Activated CD4-positive, alpha-beta T cell treated with anti-CD3 and anti-CD28 coated beads for 36 hours (primary cell): ENCODE results near the gene CD200. TPM values are rescaled to one million over a fixed set of nuclear protein-coding genes. Genes with fewer than 3 reads are reported as not detected.
A peak's percentile ranks its signal among the peaks of the same experiment; 100 is the strongest.

Experiments
- ATAC-seq: fragments of 200-7000 bp; cut with Tn5 transposase; one replicate; pipeline ENCODE4 v1.10.0; 2021; ENCODE audit warnings: mild to moderate bottlenecking, moderate library complexity
- CTCF ChIA-PET: fragments of 350-600 bp; sonication (Branson Sonifier 250); formaldehyde crosslinking; loops from one replicate; lab custom pipeline; 2021; ENCODE audit warnings: antibody characterized with exemption; lab: Charles Lee
- POLR2A ChIA-PET: fragments of 350-600 bp; sonication (Branson Sonifier 250); formaldehyde crosslinking; loops from one replicate; lab custom pipeline; 2021; ENCODE audit warnings: antibody characterized with exemption, inconsistent platforms; lab: Charles Lee
- DNase-seq: peaks from one replicate; pipeline ENCODE4 v3.0.0-alpha.2; 2020
- H3K27ac Mint-ChIP-seq: one replicate; pipeline ENCODE4 v1.8.0; 2021; ENCODE audit warnings: mixed read lengths
- H3K27me3 Mint-ChIP-seq: one replicate; pipeline ENCODE4 v1.8.0; 2021; ENCODE audit warnings: mixed read lengths
- H3K36me3 Mint-ChIP-seq: one replicate; pipeline ENCODE4 v1.8.0; 2021; ENCODE audit warnings: low read depth, mixed read lengths
- H3K4me1 Mint-ChIP-seq: one replicate; pipeline ENCODE4 v1.8.0; 2021; ENCODE audit warnings: mixed read lengths
- H3K4me3 Mint-ChIP-seq: one replicate; pipeline ENCODE4 v1.8.0; 2021; ENCODE audit warnings: mild to moderate bottlenecking, moderate library complexity, mixed read lengths
- H3K9me3 Mint-ChIP-seq: one replicate; pipeline ENCODE4 v1.8.0; 2021; ENCODE audit warnings: low read depth, mixed read lengths
- intact Hi-C, 2 experiments: fragments of 100-400 bp; cut with DNase I in 1 of 2; cut with micrococcal nuclease in 1 of 2; formaldehyde crosslinking; loops; one replicate each; pipeline versions ENCODE4 v1.14.2 to v1.15.1; 2022 to 2024; cut with DNase I, micrococcal nuclease
- total RNA-seq, 2 experiments: library from RNA; stranded (reverse); gene quantifications; one replicate each; pipeline ENCODE4 v1.2.3, GENCODE V29; 2021

The CD200 gene
- total RNA-seq, 2 experiments from 2014 or later, result 30.2 to 42.3 TPM

DNA sequence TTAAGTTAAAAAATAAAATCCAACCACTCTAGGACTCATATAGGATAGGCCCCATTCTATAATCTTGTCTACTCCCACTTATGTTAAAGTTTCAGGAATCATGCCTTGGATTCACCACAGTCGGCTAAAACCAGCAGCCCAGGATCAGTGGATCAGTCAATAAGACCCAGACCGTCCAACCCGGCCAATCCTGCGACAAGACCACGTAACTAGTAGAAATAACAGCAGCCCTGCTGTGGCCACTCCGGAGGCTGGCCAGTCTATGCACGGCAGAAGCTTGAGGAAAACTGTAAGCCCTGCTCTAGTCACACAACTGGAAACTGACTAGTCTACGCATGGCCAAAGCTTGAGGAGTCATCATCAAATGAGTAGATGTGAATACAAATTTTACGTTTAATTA lies 26.1 kb upstream of the CD200 start:
- DNase-seq (no peak), ATAC-seq (no peak)
- intact Hi-C loops, result no loop called here
- H3K9me3 Mint-ChIP-seq, result no peaks in the 10 kb centered on the region
- H3K4me1 Mint-ChIP-seq, result no peaks in the 10 kb centered on the region
- CTCF ChIA-PET, result interaction anchor here (0.5 to 4.1 kb wide), 2 partner anchors 13 to 47 kb away, joined by 3 to 33 read pairs; partner anchors contain the start of gene SLC9C1
- H3K27me3 Mint-ChIP-seq, result no peaks in the 10 kb centered on the region
- no peak overlapping the region for H3K27ac Mint-ChIP-seq
- no peaks in the 10 kb centered on the region for H3K36me3 Mint-ChIP-seq
- H3K4me3 Mint-ChIP-seq, result no peak overlapping the region
- POLR2A ChIA-PET, result no interaction called here

DNA sequence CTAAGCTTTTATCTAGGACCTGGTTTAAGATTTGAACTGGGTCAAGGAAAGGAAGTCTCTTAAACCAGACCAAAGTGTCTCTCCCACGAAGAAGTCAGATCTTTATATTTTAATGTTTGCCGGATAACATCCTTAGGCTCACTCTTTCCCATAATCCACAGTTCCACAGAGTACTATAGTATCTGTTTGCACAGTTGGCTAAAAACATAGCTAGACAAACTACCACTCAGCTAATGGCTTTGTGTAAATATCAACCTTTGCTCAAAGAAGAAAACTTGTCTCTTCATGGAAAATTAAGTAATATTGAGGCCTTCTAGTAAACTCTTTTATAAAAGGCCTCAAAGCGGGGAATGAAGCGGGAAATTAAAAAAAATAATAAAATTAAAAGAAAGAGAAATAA lies 25.4 kb upstream of the CD200 start:
- no peak for DNase-seq
- intact Hi-C loops, result no loop called here
- CTCF ChIA-PET, result interaction anchor here (0.5 to 1.4 kb wide), 2 partner anchors 48 to 196 kb away, joined by 3 read pairs; no protein-coding TSS in a partner anchor
- H3K27me3 Mint-ChIP-seq, result no peaks in the 10 kb centered on the region
- no peak for ATAC-seq
- H3K9me3 Mint-ChIP-seq, result no peaks in the 10 kb centered on the region
- H3K27ac Mint-ChIP-seq, result no peak overlapping the region
- H3K4me1 Mint-ChIP-seq, result no peaks in the 10 kb centered on the region
- no peaks in the 10 kb centered on the region for H3K36me3 Mint-ChIP-seq
- no peak overlapping the region for H3K4me3 Mint-ChIP-seq
- POLR2A ChIA-PET, result no interaction called here

DNA sequence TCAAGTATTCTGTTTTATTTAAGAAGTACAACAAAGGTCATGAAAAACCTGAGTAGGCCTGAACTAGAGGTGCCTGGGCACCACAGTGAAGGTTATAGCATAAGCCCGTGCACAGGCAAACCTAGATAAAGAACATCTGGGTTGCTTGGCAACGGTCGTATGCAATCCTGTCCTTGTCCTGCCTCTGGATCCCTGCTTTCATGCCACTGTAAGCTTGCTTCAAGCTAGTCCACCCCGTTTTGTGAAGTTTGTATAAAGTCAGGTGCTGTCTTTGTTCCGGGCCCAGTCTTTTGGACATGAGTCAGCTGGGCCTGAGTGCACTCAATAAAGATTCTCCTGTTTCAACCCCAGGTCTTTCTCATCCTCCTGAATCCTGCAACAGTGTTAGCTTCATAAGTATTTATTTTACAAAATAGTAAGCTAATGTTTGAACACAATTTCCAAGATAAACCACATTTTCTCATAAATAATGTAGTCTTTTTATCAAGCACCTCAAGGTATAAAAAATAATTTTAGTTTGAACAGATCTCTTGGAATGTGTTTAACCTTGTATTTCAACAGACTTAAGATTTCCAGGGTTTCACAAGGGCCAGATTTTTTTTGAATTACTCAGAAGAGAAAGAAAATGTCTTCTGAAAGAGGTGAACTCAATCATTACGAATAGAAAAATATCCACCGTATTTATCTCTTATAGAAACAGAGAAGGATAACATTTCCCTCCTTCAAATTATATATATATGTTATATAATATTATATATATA lies 24.6 kb upstream of the CD200 start:
- ChIA-PET CTCF (interaction anchor here (1.0 to 1.4 kb wide), 3 partner anchors 15 to 213 kb away, joined by 3 to 5 read pairs (median 3); partner anchors contain the start of gene SLC9C1), POLR2A (no interaction called here)
- Mint-ChIP-seq H3K9me3 (no peaks in the 10 kb centered on the region), H3K4me3 (no peak overlapping the region), H3K27ac (no peak overlapping the region), H3K36me3 (no peaks in the 10 kb centered on the region), H3K4me1 (no peaks in the 10 kb centered on the region), H3K27me3 (no peaks in the 10 kb centered on the region)
- no peak for DNase-seq
- no peak for ATAC-seq
- intact Hi-C loops, result no loop called here

DNA sequence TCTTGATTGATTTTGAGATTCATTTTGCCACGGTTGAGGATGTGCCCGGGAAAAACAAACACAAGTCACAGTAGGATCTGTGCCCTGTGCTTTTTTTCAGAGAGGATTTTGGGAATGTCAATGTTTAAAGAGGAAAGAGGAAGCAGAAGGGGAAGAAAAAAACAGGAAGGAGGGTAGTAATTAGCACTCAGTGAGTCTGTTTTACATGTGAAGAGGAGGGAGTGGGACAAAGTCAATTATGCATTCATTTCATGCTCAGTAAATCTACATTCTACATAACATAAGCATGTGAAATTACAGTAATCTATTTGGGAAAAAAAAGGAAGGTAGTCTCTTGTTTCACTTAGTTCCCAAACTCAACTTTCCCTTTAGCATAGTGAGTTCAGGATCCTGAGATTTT lies 18.3 kb upstream of the CD200 start:
- Mint-ChIP-seq H3K27ac (no peak overlapping the region), H3K4me1 (no peaks in the 10 kb centered on the region)

DNA sequence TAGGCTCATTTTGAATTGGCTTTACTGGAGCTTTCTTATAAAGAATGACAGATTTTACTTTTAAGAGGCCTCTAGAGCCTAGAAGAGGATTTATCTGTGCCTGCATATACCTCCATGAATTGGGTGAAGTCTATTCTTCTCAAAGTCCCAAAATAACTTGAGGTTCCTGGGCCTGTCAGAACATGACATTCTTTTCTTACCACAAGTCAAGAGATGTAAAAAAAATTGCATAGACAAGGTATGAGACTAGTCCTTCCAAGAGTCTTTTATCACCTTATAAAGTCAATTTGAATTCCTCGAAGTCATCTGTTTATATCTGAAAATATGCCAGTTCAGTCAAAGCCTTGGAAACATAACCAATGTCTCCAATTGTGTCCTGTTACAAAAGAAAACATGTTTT lies 17.2 kb upstream of the CD200 start:
- Mint-ChIP-seq H3K27ac (no peak overlapping the region), H3K4me1 (peaks cover 4% of the 10 kb centered on the region), H3K36me3 (peaks cover 4% of the 10 kb centered on the region), H3K4me3 (no peak overlapping the region), H3K9me3 (no peaks in the 10 kb centered on the region), H3K27me3 (peaks cover 4% of the 10 kb centered on the region)
- POLR2A ChIA-PET, result no interaction called here
- no peak for ATAC-seq
- CTCF ChIA-PET, result interaction anchor here (1.0 to 1.6 kb wide), 3 partner anchors 10 to 23 kb away, joined by 3 to 5 read pairs (median 4); no protein-coding TSS in a partner anchor
- intact Hi-C loops, result no loop called here
- DNase-seq, result no peak

More for the DNA sequence above, 18.3 kb upstream of the CD200 start:
- CTCF ChIA-PET, result interaction anchor here (1.0 to 3.0 kb wide), 4 partner anchors 10 to 21 kb away, joined by 3 to 13 read pairs (median 6); partner anchors contain the start of gene SLC9C1
- Mint-ChIP-seq H3K36me3 (peaks cover 4% of the 10 kb centered on the region), H3K4me3 (no peak overlapping the region), H3K27me3 (peaks cover 4% of the 10 kb centered on the region), H3K9me3 (no peaks in the 10 kb centered on the region)
- ATAC-seq (no peak), DNase-seq (no peak)
- POLR2A ChIA-PET, result no interaction called here
- intact Hi-C loops, result no loop called here

DNA sequence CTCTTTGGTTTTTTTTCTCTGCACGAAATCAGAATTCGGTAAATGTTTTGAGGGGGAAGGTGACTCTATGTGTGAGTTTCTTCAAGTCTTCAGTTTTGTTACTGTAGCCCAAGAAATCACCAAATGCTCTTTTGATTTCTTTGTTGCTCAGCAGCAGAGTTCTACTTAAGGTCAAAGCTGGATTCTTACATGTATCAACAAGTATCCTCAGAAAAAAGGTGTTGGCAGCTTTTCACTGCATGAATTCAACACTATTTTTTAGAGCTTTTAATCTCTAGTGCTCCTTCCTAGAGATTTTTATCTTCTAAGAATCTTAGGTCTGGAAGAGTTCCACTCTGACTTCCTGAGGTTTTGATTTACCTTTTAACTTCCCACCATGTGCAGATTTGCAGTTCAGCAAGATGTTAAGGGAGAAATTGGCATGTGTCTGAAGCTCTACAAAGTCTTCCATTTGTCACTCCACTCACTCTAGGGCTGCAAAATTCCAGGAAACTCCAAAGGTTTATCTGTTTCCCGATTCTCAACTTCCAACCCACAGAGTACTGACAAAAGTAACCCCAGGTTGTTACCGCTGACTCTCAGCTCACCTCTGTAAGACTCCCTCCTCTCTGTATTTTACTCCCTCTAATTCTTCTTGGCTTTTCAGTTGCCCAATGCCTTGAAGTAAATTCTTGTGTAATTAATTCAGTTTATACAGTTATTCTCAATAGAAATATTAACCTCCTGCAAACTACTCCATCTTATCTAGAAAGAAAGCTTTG lies 13.3 kb upstream of the CD200 start:
- H3K27ac Mint-ChIP-seq, result no peak overlapping the region
- POLR2A ChIA-PET, result interaction anchor here (0.6 kb wide), 1 partner anchor 566 kb away, joined by 3 read pairs; no protein-coding TSS in a partner anchor

DNA sequence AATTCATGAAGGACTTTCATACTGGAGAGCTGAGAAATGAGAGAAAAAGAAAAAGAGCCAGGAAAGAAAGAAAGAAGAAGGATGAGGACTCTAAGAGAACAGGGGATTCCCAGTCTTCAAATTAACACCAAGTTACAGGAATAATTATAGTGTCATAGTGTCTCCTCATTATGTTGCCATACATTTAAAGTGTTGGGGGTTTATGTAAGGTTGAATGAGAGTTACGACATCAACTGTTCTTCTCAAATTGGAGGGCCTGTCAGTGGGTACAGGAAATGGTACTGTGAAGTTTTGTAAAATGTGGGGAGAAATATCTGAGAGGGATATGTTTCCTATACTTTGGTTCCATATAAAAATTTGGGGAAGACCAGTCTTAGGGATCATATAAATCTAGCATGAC lies 12.3 kb upstream of the CD200 start:
- no peak overlapping the region for H3K4me3 Mint-ChIP-seq
- H3K27me3 Mint-ChIP-seq, result peaks cover 4% of the 10 kb centered on the region
- ChIA-PET POLR2A (no interaction called here), CTCF (interaction anchor here (1.3 kb wide), 1 partner anchor 27 kb away, joined by 3 read pairs; no protein-coding TSS in a partner anchor)
- H3K36me3 Mint-ChIP-seq, result peaks cover 2% of the 10 kb centered on the region
- intact Hi-C loops, result no loop called here
- DNase-seq, result no peak
- ATAC-seq, result no peak
- H3K9me3 Mint-ChIP-seq, result no peaks in the 10 kb centered on the region
- no peak overlapping the region for H3K27ac Mint-ChIP-seq
- peaks cover 4% of the 10 kb centered on the region for H3K4me1 Mint-ChIP-seq

More for the DNA sequence above, 13.3 kb upstream of the CD200 start:
- ATAC-seq, result no peak
- no peak for DNase-seq
- peaks cover 4% of the 10 kb centered on the region for H3K36me3 Mint-ChIP-seq
- peaks cover 6% of the 10 kb centered on the region for H3K27me3 Mint-ChIP-seq
- intact Hi-C loops, result no loop called here
- H3K9me3 Mint-ChIP-seq, result no peaks in the 10 kb centered on the region
- CTCF ChIA-PET, result interaction anchor here (0.6 to 1.6 kb wide), 10 partner anchors 13 to 218 kb away, joined by 3 to 9 read pairs (median 4); partner anchors contain the start of genes CD200 and SLC9C1
- peaks cover 4% of the 10 kb centered on the region for H3K4me1 Mint-ChIP-seq
- no peak overlapping the region for H3K4me3 Mint-ChIP-seq

DNA sequence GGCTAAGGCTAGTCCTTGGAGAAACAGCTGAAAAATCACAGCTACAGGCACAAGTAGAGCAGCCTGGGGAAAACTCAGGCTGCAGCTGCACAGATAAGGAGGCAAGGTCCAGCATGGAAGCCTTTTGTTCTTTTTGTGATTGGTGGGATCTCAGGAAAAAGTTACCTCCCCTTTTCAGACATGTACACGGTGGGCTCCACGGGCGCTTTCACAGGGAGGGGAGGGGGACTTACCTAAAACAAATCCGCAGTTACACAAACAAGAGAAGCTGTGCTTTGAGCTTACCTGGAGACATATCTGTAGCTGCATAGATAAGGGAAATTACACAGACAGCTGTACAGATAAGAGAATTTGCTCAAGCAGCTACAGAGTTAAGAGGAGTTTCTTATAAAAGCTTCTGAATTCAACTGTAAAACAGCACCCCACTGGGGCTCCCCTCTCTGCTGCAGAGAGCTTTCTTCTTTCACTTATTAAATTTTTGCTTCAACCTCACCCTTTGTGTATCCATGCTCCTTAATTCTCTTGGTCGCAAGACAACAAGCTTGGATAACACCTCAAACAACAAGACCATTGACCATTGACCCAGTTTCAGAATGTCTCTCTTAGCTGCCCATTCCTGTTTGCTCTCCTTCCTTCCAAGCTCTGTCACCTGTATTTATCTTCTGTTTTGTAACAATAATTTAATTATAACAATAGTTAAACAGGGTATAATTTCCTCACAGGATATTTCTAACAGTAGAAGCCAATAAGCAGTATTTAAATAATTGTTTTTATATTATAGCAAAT lies 10.9 kb upstream of the CD200 start:
- H3K27me3 Mint-ChIP-seq, result peaks cover 7% of the 10 kb centered on the region
- no peak overlapping the region for H3K4me3 Mint-ChIP-seq
- CTCF ChIA-PET, result interaction anchor here (0.5 to 2.6 kb wide), 17 partner anchors 9 to 413 kb away, joined by 3 to 10 read pairs (median 4); no protein-coding TSS in a partner anchor
- intact Hi-C loops, result no loop called here
- H3K36me3 Mint-ChIP-seq, result no peaks in the 10 kb centered on the region
- H3K9me3 Mint-ChIP-seq, result no peaks in the 10 kb centered on the region
- DNase-seq (no peak), ATAC-seq (no peak)
- peaks cover 6% of the 10 kb centered on the region for H3K4me1 Mint-ChIP-seq
- H3K27ac Mint-ChIP-seq, result no peak overlapping the region
- POLR2A ChIA-PET, result interaction anchor here (1.1 kb wide), 1 partner anchor 18 kb away, joined by 3 read pairs; no protein-coding TSS in a partner anchor

DNA sequence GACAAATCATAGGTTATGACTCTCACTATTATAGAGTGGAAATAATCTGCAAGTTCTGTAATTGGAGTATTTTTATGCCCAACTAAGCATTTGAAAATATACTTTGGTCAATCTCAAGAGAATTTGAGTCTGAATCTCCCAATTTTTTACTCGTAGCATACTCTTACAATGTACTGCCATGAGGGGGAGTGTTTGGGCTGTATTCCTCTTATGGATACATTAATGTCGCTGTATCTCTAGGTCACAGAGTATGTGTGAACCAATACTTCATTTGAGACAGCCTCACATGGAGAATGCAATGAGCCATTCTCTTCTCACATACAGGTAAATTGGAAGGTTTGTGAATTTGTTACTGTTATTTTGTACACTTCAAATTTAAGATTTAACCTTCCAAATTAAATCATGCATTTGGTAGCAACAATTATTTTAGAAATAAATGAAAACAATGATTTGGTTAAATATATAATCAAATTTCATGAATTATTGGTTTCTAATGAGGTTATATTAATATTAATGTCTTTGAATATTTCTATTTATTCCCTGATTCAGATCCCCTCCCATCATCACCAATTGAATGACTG lies 5.5 kb upstream of the CD200 start:
- ATAC-seq (peak; percentile 100), DNase-seq (peak; percentile 54)
- H3K4me1 Mint-ChIP-seq, result peaks cover 4% of the 10 kb centered on the region
- H3K27me3 Mint-ChIP-seq, result peaks cover 7% of the 10 kb centered on the region
- intact Hi-C loops, result loop anchor here (1.0 to 5.0 kb wide), 7 partner anchors 35 to 215 kb away; no protein-coding TSS in a partner anchor
- H3K27ac Mint-ChIP-seq, result no peak overlapping the region
- CTCF ChIA-PET, result interaction anchor here (0.6 to 1.9 kb wide), 12 partner anchors 30 to 266 kb away, joined by 3 to 9 read pairs (median 4); partner anchors contain the start of gene GCSAM
- POLR2A ChIA-PET, result no interaction called here
- no peaks in the 10 kb centered on the region for H3K9me3 Mint-ChIP-seq
- no peak overlapping the region for H3K4me3 Mint-ChIP-seq
- no peaks in the 10 kb centered on the region for H3K36me3 Mint-ChIP-seq

DNA sequence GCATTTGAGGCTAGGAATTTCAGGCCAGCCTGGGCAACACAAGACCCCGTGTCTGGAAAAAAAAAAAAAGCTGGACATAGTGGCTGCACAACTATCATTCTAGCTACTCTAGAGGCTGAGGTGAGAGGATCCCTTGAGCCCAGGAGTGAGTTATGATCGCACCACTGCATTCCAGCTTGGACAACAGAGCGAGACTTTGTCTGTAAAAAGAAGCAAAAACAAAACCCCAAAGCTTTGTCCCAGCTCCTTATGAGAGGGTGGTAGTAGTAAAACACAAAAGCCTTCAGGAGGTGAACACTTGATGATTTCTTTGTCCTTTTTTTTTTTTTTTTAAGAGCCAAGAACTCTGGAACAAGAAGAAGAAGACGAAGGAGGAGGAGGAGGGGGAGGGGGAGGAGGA lies 1.1 kb upstream of the CD200 start:
- POLR2A ChIA-PET, result interaction anchor here (0.7 kb wide), 1 partner anchor 39 kb away, joined by 4 read pairs; no protein-coding TSS in a partner anchor
- ATAC-seq (no peak), DNase-seq (no peak)
- Mint-ChIP-seq H3K27me3 (peaks cover under 1% of the 10 kb centered on the region), H3K9me3 (no peaks in the 10 kb centered on the region), H3K36me3 (peaks cover 16% of the 10 kb centered on the region), H3K4me3 (peak overlapping the region; percentile 84), H3K4me1 (peaks cover 24% of the 10 kb centered on the region), H3K27ac (no peak overlapping the region)
- CTCF ChIA-PET, result interaction anchor here (2.2 to 4.0 kb wide), 3 partner anchors 19 to 187 kb away, joined by 7 to 24 read pairs (median 11); no protein-coding TSS in a partner anchor
- intact Hi-C loops, result loop anchor here (5.0 to 10.0 kb wide), 2 partner anchors 60 to 673 kb away; no protein-coding TSS in a partner anchor
